Trophoblast cell (in vitro differentiated cells and primary cell): ENCODE results near the gene ROBO1.

Source experiments
- DNase-seq, 2 donors: peaks; one replicate each; pipeline ENCODE4 v3.0.0-alpha.2; 2016
- H2AFZ ChIP-seq: 2 replicates; pipeline ENCODE4 v1.6.1; 2013; ENCODE audit warnings: low read length, moderate library complexity, mild to moderate bottlenecking; ENCODE audit not compliant: insufficient read depth, poor library complexity
- H2AK5ac ChIP-seq: 2 replicates; pipeline ENCODE4 v1.6.1; 2013; ENCODE audit warnings: mild to moderate bottlenecking, low read length
- H2BK120ac ChIP-seq: 2 replicates; pipeline ENCODE4 v1.6.1; 2013; ENCODE audit warnings: low read length, mild to moderate bottlenecking, moderate library complexity; ENCODE audit not compliant: insufficient read depth, poor library complexity
- H2BK12ac ChIP-seq: 2 replicates; pipeline ENCODE4 v1.6.1; 2013; ENCODE audit warnings: mild to moderate bottlenecking, low read length, moderate library complexity
- H2BK5ac ChIP-seq: 2 replicates; pipeline ENCODE4 v1.6.1; 2013; ENCODE audit warnings: low read length, low read depth, moderate library complexity, mild to moderate bottlenecking; ENCODE audit not compliant: poor library complexity
- H3K14ac ChIP-seq: 2 replicates; pipeline ENCODE4 v1.6.1; 2013; ENCODE audit warnings: mild to moderate bottlenecking, low read length
- H3K18ac ChIP-seq: 2 replicates; pipeline ENCODE4 v1.6.1; 2013; ENCODE audit warnings: mild to moderate bottlenecking, low read length
- H3K23ac ChIP-seq: 2 replicates; pipeline ENCODE4 v1.6.1; 2013; ENCODE audit warnings: low read length
- H3K27ac ChIP-seq: 2 replicates; pipeline ENCODE4 v1.5.1; 2013; ENCODE audit warnings: low read depth, mild to moderate bottlenecking, inconsistent platforms, low read length, moderate library complexity
- H3K27me3 ChIP-seq: 2 replicates; pipeline ENCODE4 v1.6.1; 2013; ENCODE audit warnings: inconsistent platforms, mild to moderate bottlenecking, low read length, moderate library complexity; ENCODE audit not compliant: insufficient read depth
- H3K36me3 ChIP-seq, 2 experiments: 1 replicate in 1 of 2; 2 replicates in 1 of 2; pipeline ENCODE4 v1.6.1; 2013; ENCODE audit warnings: low read length in 2 of 2, mild to moderate bottlenecking in 2 of 2, moderate library complexity in 1 of 2; ENCODE audit not compliant: insufficient read depth in 2 of 2, control insufficient read depth in 1 of 2
- H3K4ac ChIP-seq: 2 replicates; pipeline ENCODE4 v1.6.1; 2013; ENCODE audit warnings: low read depth, mild to moderate bottlenecking, low read length, moderate library complexity
- H3K4me1 ChIP-seq, 2 experiments: 1 replicate in 1 of 2; 2 replicates in 1 of 2; pipeline ENCODE4 v1.6.1; 2013; ENCODE audit warnings: low read length in 2 of 2, mild to moderate bottlenecking in 2 of 2, moderate library complexity in 1 of 2; ENCODE audit not compliant: insufficient read depth in 2 of 2, control insufficient read depth in 1 of 2
- H3K4me2 ChIP-seq: 2 replicates; pipeline ENCODE4 v1.6.1; 2013; ENCODE audit warnings: inconsistent platforms, mild to moderate bottlenecking, low read length, moderate library complexity
- H3K4me3 ChIP-seq: 2 replicates; pipeline ENCODE4 v1.5.1; 2013; ENCODE audit warnings: mild to moderate bottlenecking, low read depth, low read length, inconsistent platforms
- H3K79me1 ChIP-seq: one replicate; pipeline ENCODE4 v1.6.1; 2013; ENCODE audit warnings: low read length
- H3K79me2 ChIP-seq: 2 replicates; pipeline ENCODE4 v1.6.1; 2013; ENCODE audit warnings: low read length, mild to moderate bottlenecking; ENCODE audit not compliant: control insufficient read depth, insufficient read depth, poor library complexity
- H3K9ac ChIP-seq: 2 replicates; pipeline ENCODE4 v1.6.1; 2013; ENCODE audit warnings: mild to moderate bottlenecking, low read length
- H3K9me3 ChIP-seq: 2 replicates; pipeline ENCODE4 v1.6.1; 2013; ENCODE audit warnings: low read depth, mild to moderate bottlenecking, control low read depth, inconsistent platforms, low read length; ENCODE audit not compliant: insufficient read depth
- H4K12ac ChIP-seq: 2 replicates; pipeline ENCODE4 v1.6.1; 2013; ENCODE audit warnings: low read depth, mild to moderate bottlenecking, low read length, moderate library complexity
- H4K8ac ChIP-seq: 2 replicates; pipeline ENCODE4 v1.6.1; 2013; ENCODE audit warnings: low read depth, mild to moderate bottlenecking, low read length, moderate library complexity
- H4K91ac ChIP-seq: one replicate; pipeline ENCODE4 v1.6.1; 2013; ENCODE audit warnings: low read depth, mild to moderate bottlenecking, low read length, moderate library complexity
- WGBS: extraction: QIAGEN DNeasy Blood & Tissue Kit; methylation state at CpG from one replicate; pipeline ENCODE4 v1.1.7; 2013; ENCODE audit warnings: missing lambda C conversion rate; ENCODE audit not compliant: insufficient read length, insufficient coverage; ENCODE audit errors: extremely low coverage; 5-methylcytosine and 5-hydroxymethylcytosine counted together

ROBO1 gene

GRCh38 chr3:79473993-79474392 is 293.8 kb downstream of the ROBO1 start:
- Histone ChIP-seq H3K4me3 (no peak overlapping the region), H3K14ac (no peak overlapping the region), H3K4me2 (no peak overlapping the region), H3K27me3 (no peaks in the 10 kb centered on the region), H3K79me1 (no peaks in the 10 kb centered on the region), H3K36me3 (no peaks in the 10 kb centered on the region), H3K9me3 (no peaks in the 10 kb centered on the region), H3K4ac (no peak overlapping the region), H3K9ac (no peak overlapping the region), H3K23ac (no peak overlapping the region), H2AK5ac (no peak overlapping the region), H4K8ac (no peak overlapping the region), H3K4me1 (no peaks in the 10 kb centered on the region), H3K18ac (no peak overlapping the region), H2BK120ac (no peak overlapping the region), H3K79me2 (no peaks in the 10 kb centered on the region), H2BK5ac (no peak overlapping the region), H4K91ac (no peak overlapping the region), H3K27ac (no peak overlapping the region), H2AFZ (no peak overlapping the region), H4K12ac (no peak overlapping the region), H2BK12ac (no peak overlapping the region)
- WGBS, result no CpG with 5 or more reads among the region's 2 CpGs
- no peak for DNase-seq

- Histone ChIP-seq H4K8ac (no peak overlapping the region), H3K23ac (no peak overlapping the region), H2BK120ac (no peak overlapping the region), H3K14ac (no peak overlapping the region), H3K9me3 (no peaks in the 10 kb centered on the region), H3K79me1 (no peaks in the 10 kb centered on the region), H3K36me3 (no peaks in the 10 kb centered on the region), H2BK5ac (no peak overlapping the region), H3K4ac (no peak overlapping the region), H2BK12ac (no peak overlapping the region), H3K4me1 (peaks cover 3 to 4% of the 10 kb centered on the region in 2 experiments), H3K4me2 (no peak overlapping the region), H4K12ac (no peak overlapping the region), H2AK5ac (no peak overlapping the region), H3K4me3 (no peak overlapping the region), H2AFZ (no peak overlapping the region), H4K91ac (no peak overlapping the region), H3K18ac (no peak overlapping the region), H3K79me2 (no peaks in the 10 kb centered on the region), H3K9ac (no peak overlapping the region), H3K27ac (no peak overlapping the region), H3K27me3 (no peaks in the 10 kb centered on the region)
- no CpG with 5 or more reads among the region's 3 CpGs for WGBS
- no peak for DNase-seq
Observed at GRCh38 chr3:79467721-79468120, 300.1 kb downstream of the ROBO1 start.

GRCh38 chr3:79461129-79461792 is 306.5 kb downstream of the ROBO1 start:
- no peak overlapping the region for H2BK5ac ChIP-seq
- no peak overlapping the region for H3K4ac ChIP-seq
- no peak overlapping the region for H2AK5ac ChIP-seq
- H3K79me2 ChIP-seq, result no peaks in the 10 kb centered on the region
- no peak overlapping the region for H4K91ac ChIP-seq
- H2BK12ac ChIP-seq, result no peak overlapping the region
- H3K18ac ChIP-seq, result no peak overlapping the region
- no CpG with 5 or more reads among the region's 1 CpG for WGBS
- no peak for DNase-seq
- no peaks in the 10 kb centered on the region for H3K79me1 ChIP-seq
- no peak overlapping the region for H2BK120ac ChIP-seq
- no peak overlapping the region for H3K9ac ChIP-seq
- H4K12ac ChIP-seq, result no peak overlapping the region
- H3K27me3 ChIP-seq, result no peaks in the 10 kb centered on the region
- no peaks in the 10 kb centered on the region for H3K4me1 ChIP-seq
- peak overlapping the region; percentile 46 for H3K23ac ChIP-seq
- H3K4me2 ChIP-seq, result no peak overlapping the region
- no peak overlapping the region for H2AFZ ChIP-seq
- no peak overlapping the region for H3K27ac ChIP-seq
- no peaks in the 10 kb centered on the region for H3K36me3 ChIP-seq
- H3K14ac ChIP-seq, result no peak overlapping the region
- no peaks in the 10 kb centered on the region for H3K9me3 ChIP-seq
- no peak overlapping the region for H4K8ac ChIP-seq
- H3K4me3 ChIP-seq, result no peak overlapping the region

DNA sequence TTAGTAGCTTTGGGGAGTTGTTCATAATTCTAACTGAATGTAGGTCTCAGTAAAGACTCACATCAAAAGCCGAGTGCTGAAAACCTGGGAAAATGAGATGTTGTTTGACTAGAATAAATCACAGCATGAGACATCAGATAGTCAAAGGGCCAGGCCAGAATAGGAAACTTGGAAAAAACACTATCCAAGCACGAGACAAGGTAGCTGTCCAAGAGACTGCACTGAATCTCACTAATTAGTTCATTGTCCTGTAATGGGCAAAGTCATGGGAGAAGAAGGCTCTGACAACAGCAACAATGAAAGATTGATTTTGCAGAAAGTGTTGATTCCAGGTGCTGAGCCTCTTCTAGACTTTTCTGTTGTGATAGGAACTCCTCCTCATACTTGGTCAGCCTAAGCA is 314.2 kb downstream of the ROBO1 start:
- WGBS, result no CpG with 5 or more reads among the region's 2 CpGs
- H2AFZ ChIP-seq, result no peak overlapping the region
- no peak overlapping the region for H3K4me3 ChIP-seq
- no peak overlapping the region for H3K23ac ChIP-seq
- no peak overlapping the region for H3K4me2 ChIP-seq
- no peak overlapping the region for H4K91ac ChIP-seq
- no peak overlapping the region for H2AK5ac ChIP-seq
- H3K4ac ChIP-seq, result no peak overlapping the region
- no peak overlapping the region for H3K18ac ChIP-seq
- H3K14ac ChIP-seq, result no peak overlapping the region
- no peak overlapping the region for H3K9ac ChIP-seq
- no peaks in the 10 kb centered on the region for H3K4me1 ChIP-seq
- DNase-seq, result no peak
- no peaks in the 10 kb centered on the region for H3K79me2 ChIP-seq
- H4K12ac ChIP-seq, result no peak overlapping the region
- no peak overlapping the region for H3K27ac ChIP-seq
- no peak overlapping the region for H2BK5ac ChIP-seq
- no peaks in the 10 kb centered on the region for H3K27me3 ChIP-seq
- no peak overlapping the region for H4K8ac ChIP-seq
- no peaks in the 10 kb centered on the region for H3K79me1 ChIP-seq
- no peak overlapping the region for H2BK12ac ChIP-seq
- no peaks in the 10 kb centered on the region for H3K36me3 ChIP-seq
- no peak overlapping the region for H2BK120ac ChIP-seq
- no peaks in the 10 kb centered on the region for H3K9me3 ChIP-seq
